Type B pancreatic cell (in vitro differentiated cells): Measurements from ENCODE around the gene USP15. TPM values are rescaled to one million over a fixed set of nuclear protein-coding genes. Genes with fewer than 3 reads are reported as not detected.

ENCODE experiments used
- DNase-seq: peaks from one replicate; pipeline ENCODE4 v3.0.0; 2021; ENCODE audit warnings: mixed read lengths; ENCODE audit not compliant: unreplicated experiment; ENCODE audit errors: extremely low spot score
- H3K27ac Mint-ChIP-seq: 2 replicates; pipeline ENCODE4 v1.8.0; 2021; ENCODE audit warnings: mild to moderate bottlenecking, mixed read lengths
- H3K27me3 Mint-ChIP-seq: 2 replicates; pipeline ENCODE4 v1.8.0; 2021; ENCODE audit warnings: mixed read lengths
- H3K36me3 Mint-ChIP-seq: 2 replicates; pipeline ENCODE4 v1.8.0; 2021; ENCODE audit warnings: mixed read lengths
- H3K4me1 Mint-ChIP-seq: one replicate; pipeline ENCODE4 v1.8.0; 2021; ENCODE audit warnings: mixed read lengths; ENCODE audit not compliant: unreplicated experiment
- H3K4me3 Mint-ChIP-seq: 2 replicates; pipeline ENCODE4 v1.8.0; 2021; ENCODE audit warnings: mild to moderate bottlenecking, mixed read lengths
- H3K9me3 Mint-ChIP-seq: 2 replicates; pipeline ENCODE4 v1.8.0; 2021; ENCODE audit warnings: mixed read lengths
- total RNA-seq: library from RNA; stranded (reverse); gene quantifications from 2 replicates; pipeline ENCODE4 v1.2.1, GENCODE V29; 2021; ENCODE audit warnings: low replicate concordance
- TF ChIP-seq, protein P1 (sequence below): fragments of 200-600 bp; sonication (generic); conservative IDR thresholded peaks from 2 replicates; pipeline ENCODE4 v1.5.0; 2021; ENCODE audit warnings: antibody characterized with exemption, mild to moderate bottlenecking

The USP15 gene
- total RNA-seq, 1 donor from 2014 or later = 47.5 TPM

DNA sequence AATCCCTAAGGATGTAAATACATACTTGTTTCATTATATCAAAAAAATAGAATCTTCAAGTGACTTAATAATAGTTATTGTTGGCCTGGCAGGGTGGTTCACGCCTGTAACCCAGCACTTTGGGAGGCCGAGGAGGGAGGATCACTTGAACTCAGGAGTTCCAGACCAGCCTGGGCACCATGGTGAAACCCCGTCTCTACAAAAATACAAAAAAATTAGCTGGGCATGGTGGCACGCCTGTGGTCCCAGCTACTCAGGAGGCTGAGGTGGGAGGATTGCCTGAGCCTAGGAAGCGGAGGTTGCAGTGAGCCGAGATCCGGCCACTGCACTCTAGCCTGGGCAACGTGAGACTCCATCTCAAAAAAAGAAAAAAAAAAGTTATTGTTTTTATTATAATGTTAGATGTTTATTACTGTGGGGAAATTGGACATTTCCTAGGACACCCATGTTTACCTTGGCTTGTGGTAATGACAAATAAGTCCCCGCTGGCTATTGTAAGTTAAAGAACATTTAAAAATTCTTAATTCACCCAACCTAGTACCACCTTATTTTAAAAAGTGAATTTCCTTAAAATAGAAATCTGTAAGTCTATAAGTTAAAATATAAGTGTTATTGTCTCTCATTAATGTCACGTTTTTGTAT lies 1.8 kb downstream of the USP15 start:
- Mint-ChIP-seq H3K27ac (no peak overlapping the region), H3K9me3 (no peaks in the 10 kb centered on the region), H3K27me3 (no peaks in the 10 kb centered on the region), H3K4me3 (peak overlapping the region; percentile 100), H3K4me1 (peaks cover 18% of the 10 kb centered on the region), H3K36me3 (no peaks in the 10 kb centered on the region)
- no peak for DNase-seq
- TF ChIP-seq, protein P1, sequence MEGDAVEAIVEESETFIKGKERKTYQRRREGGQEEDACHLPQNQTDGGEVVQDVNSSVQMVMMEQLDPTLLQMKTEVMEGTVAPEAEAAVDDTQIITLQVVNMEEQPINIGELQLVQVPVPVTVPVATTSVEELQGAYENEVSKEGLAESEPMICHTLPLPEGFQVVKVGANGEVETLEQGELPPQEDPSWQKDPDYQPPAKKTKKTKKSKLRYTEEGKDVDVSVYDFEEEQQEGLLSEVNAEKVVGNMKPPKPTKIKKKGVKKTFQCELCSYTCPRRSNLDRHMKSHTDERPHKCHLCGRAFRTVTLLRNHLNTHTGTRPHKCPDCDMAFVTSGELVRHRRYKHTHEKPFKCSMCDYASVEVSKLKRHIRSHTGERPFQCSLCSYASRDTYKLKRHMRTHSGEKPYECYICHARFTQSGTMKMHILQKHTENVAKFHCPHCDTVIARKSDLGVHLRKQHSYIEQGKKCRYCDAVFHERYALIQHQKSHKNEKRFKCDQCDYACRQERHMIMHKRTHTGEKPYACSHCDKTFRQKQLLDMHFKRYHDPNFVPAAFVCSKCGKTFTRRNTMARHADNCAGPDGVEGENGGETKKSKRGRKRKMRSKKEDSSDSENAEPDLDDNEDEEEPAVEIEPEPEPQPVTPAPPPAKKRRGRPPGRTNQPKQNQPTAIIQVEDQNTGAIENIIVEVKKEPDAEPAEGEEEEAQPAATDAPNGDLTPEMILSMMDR = no peak

DNA sequence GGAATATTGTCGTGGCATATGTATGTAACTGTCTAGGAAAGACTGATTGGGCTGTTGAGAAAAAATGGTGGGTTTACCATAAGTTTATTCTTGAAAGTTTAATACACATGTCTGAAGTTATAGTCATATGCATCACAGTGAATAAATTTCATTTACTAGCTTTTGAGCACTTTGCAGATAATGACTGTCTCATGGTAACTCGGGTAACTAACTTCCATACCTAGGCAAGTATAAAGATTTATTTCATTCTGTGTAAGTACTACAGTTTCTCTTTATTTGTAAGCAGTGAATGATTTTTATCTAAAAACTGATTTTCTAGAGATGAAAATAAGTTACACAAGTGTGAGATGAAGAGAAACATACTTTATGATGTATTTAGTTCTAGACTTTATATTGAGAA lies 3.0 kb downstream of the USP15 start:
- Mint-ChIP-seq H3K4me3 (no peak overlapping the region), H3K27ac (no peak overlapping the region), H3K4me1 (peaks cover 27% of the 10 kb centered on the region), H3K9me3 (no peaks in the 10 kb centered on the region), H3K27me3 (no peaks in the 10 kb centered on the region), H3K36me3 (no peaks in the 10 kb centered on the region)
- no peak for DNase-seq
- TF ChIP-seq, protein P1 = no peak

DNA sequence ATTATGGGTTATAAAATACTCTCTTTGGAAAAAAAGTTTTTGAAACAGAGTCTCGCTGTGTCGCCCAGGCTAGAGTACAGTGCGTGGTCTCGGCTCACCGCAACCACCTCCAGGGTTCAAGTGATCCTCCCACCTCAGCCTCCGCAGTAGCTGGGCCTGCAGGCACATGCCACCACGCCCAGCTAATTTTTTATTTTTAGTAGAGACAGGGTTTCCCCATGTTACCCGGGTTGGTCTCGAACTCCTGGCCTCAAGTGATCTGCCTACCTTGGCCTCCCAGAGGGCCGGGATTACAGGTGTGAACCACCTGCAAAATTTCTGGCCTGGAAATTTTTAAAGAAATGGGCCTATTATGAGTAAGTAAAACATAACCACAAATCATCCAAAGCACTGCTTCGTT lies 3.8 kb downstream of the USP15 start:
- TF ChIP-seq, protein P1 = no peak
- H3K4me1 Mint-ChIP-seq = peaks cover 27% of the 10 kb centered on the region
- no peaks in the 10 kb centered on the region for H3K27me3 Mint-ChIP-seq
- H3K9me3 Mint-ChIP-seq = no peaks in the 10 kb centered on the region
- DNase-seq = no peak
- no peak overlapping the region for H3K27ac Mint-ChIP-seq
- H3K4me3 Mint-ChIP-seq = no peak overlapping the region
- H3K36me3 Mint-ChIP-seq = no peaks in the 10 kb centered on the region

DNA sequence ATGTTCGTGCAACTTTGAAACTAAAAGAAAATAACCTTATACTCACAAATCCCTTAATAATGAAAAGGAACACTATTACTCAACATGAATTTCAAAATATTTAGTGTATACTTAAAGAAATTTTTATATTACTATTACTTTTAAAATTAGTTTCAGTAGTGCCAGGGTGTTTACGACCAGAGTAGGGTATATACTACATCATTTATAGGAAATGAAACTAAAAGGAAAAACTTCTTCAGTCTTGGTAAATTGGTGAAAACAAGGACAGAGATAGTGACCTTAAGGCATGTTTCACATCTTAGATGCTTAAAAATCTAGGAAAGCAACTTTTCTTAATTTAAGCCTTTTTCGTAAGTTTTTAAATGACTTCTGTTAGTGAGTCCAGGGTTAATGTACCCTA lies 4.5 kb downstream of the USP15 start:
- Mint-ChIP-seq H3K4me3 (no peak overlapping the region), H3K27me3 (no peaks in the 10 kb centered on the region), H3K36me3 (no peaks in the 10 kb centered on the region), H3K9me3 (no peaks in the 10 kb centered on the region), H3K4me1 (peaks cover 27% of the 10 kb centered on the region), H3K27ac (no peak overlapping the region)
- TF ChIP-seq, protein P1 = no peak
- no peak for DNase-seq

DNA sequence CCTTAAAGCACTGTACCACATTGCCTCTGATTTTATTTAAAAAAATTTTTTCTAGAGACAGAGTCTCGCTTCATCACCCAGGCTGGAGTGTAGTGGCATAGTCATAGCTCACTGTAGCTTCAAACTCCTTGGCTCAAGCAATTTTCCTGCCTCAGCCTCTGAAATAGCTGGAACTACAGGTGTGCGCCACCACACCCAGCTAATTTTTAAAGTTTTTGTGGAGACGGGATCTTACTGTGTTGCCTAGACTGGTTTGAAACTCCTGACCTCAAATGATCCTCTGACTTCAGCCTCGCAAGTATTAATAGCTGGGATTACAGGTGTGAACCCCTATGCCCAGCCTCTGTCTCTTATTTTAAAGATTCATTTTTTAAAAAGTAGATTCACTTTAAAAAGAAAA lies 5.3 kb downstream of the USP15 start:
- DNase-seq = no peak
- no peak overlapping the region for H3K4me3 Mint-ChIP-seq
- peaks cover 31% of the 10 kb centered on the region for H3K4me1 Mint-ChIP-seq
- TF ChIP-seq, protein P1 = no peak
- no peaks in the 10 kb centered on the region for H3K27me3 Mint-ChIP-seq
- no peaks in the 10 kb centered on the region for H3K36me3 Mint-ChIP-seq
- H3K9me3 Mint-ChIP-seq = no peaks in the 10 kb centered on the region
- no peak overlapping the region for H3K27ac Mint-ChIP-seq

DNA sequence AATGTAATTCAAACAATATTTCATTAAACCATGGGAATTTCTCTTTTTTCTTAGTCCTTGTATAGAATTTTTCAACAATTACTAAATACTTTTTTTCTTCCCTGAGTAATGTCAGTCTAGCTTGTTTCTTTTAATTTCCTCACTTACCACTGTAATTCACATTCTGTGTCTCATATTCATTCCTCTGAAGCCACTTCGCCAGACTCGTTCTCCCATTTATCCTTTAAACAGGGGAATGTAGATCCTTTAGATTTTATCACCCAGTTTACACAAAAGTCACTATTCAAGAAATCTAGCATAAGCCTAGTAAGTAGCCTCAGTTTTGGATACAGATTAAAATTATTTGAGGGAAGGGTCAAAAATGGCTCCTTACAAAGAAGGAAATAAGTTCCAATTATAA lies 6.8 kb downstream of the USP15 start:
- Mint-ChIP-seq H3K9me3 (no peaks in the 10 kb centered on the region), H3K27me3 (no peaks in the 10 kb centered on the region), H3K4me1 (peaks cover 32% of the 10 kb centered on the region), H3K4me3 (no peak overlapping the region), H3K36me3 (no peaks in the 10 kb centered on the region), H3K27ac (peak overlapping the region; percentile 6)
- DNase-seq = no peak
- TF ChIP-seq, protein P1 = no peak
